ENCODE data around the gene PRKCA.

The PRKCA gene

GRCh38 chr17:66517336-66518009 lies 215.1 kb downstream of the PRKCA start:
- DNase-seq (ENCODE audit: low read depth in 2 of 2) = no peak

- no peak for DNase-seq (ENCODE audit: low read depth in 2 of 2)
Observed at GRCh38 chr17:66518108-66518507, 215.7 kb downstream of the PRKCA start.

- DNase-seq (ENCODE audit: low read depth in 2 of 2) = no peak
Observed at GRCh38 chr17:66518677-66519076, 216.3 kb downstream of the PRKCA start.

- no peak for DNase-seq (ENCODE audit: low read depth in 2 of 2)
Observed at GRCh38 chr17:66519154-66519553, 216.7 kb downstream of the PRKCA start.

- DNase-seq (ENCODE audit: low read depth in 2 of 2) = no peak
Observed at GRCh38 chr17:66520999-66521398, 218.6 kb downstream of the PRKCA start.

- DNase-seq (ENCODE audit: low read depth in 2 of 2) = no peak
Observed at GRCh38 chr17:66522591-66523272, 220.3 kb downstream of the PRKCA start.

- no peak for DNase-seq (ENCODE audit: low read depth in 2 of 2)
Observed at GRCh38 chr17:66523378-66524200, 221.2 kb downstream of the PRKCA start.

GRCh38 chr17:66524877-66525276 lies 222.5 kb downstream of the PRKCA start:
- DNase-seq (ENCODE audit: low read depth in 2 of 2) = no peak

GRCh38 chr17:66525338-66525737 lies 222.9 kb downstream of the PRKCA start:
- DNase-seq (ENCODE audit: low read depth in 2 of 2) = no peak

GRCh38 chr17:66526827-66527226 lies 224.4 kb downstream of the PRKCA start:
- no peak for DNase-seq (ENCODE audit: low read depth in 2 of 2)

GRCh38 chr17:66527335-66527734 lies 224.9 kb downstream of the PRKCA start:
- DNase-seq (ENCODE audit: low read depth in 2 of 2) = no peak

- no peak for DNase-seq (ENCODE audit: low read depth in 2 of 2)
Observed at GRCh38 chr17:66531851-66532295, 229.5 kb downstream of the PRKCA start.

GRCh38 chr17:66533572-66533971 lies 231.2 kb downstream of the PRKCA start:
- no peak for DNase-seq (ENCODE audit: low read depth in 2 of 2)

- DNase-seq (ENCODE audit: low read depth in 2 of 2) = no peak
Observed at GRCh38 chr17:66533986-66534385, 231.6 kb downstream of the PRKCA start.

- DNase-seq (ENCODE audit: low read depth in 2 of 2) = no peak
Observed at GRCh38 chr17:66535611-66536010, 233.2 kb downstream of the PRKCA start.

GRCh38 chr17:66537502-66537901 lies 235.1 kb downstream of the PRKCA start:
- no peak for DNase-seq (ENCODE audit: low read depth in 2 of 2)

GRCh38 chr17:66538776-66539175 lies 236.4 kb downstream of the PRKCA start:
- no peak for DNase-seq (ENCODE audit: low read depth in 2 of 2)

GRCh38 chr17:66540131-66540781 lies 237.8 kb downstream of the PRKCA start:
- DNase-seq (ENCODE audit: low read depth in 2 of 2) = peak; percentile 63 to 64

- DNase-seq (ENCODE audit: low read depth in 2 of 2) = no peak
Observed at GRCh38 chr17:66541461-66542128, 239.2 kb downstream of the PRKCA start.

- DNase-seq (ENCODE audit: low read depth in 2 of 2) = no peak
Observed at GRCh38 chr17:66542129-66542966, 239.9 kb downstream of the PRKCA start.

Data from fibroblast of skin of left biceps (primary cell).